Medulla oblongata (tissue), 1 donor: ENCODE data around the gene RTN3.

Experiments used
- DNase-seq: peaks from one replicate; pipeline ENCODE4 v3.0.0-alpha.2; 2015; ENCODE audit errors: extremely low spot score

Gene RTN3

DNA sequence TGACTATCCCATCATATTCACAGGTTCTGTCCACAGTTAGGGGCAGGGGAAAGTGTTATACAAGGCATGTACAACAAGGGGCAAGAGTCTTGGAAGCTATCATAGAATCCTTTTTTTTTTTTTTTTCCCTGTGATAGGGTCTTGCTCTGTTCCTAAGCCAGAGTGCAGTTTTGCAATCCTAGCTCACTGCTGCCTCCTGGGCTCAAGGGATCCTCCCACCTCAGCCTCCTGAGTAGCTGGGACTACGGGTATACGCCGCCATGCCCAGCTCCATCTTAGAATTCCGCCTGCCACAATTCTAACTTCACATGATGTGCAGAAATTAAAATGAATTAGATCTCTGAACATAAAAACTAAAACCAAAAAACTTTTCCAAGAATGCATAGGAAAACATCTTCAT, 55.6 kb downstream of the RTN3 start:
- no peak for DNase-seq

GRCh38 chr11:63737718-63738117, 56.4 kb downstream of the RTN3 start:
- DNase-seq: no peak

DNA sequence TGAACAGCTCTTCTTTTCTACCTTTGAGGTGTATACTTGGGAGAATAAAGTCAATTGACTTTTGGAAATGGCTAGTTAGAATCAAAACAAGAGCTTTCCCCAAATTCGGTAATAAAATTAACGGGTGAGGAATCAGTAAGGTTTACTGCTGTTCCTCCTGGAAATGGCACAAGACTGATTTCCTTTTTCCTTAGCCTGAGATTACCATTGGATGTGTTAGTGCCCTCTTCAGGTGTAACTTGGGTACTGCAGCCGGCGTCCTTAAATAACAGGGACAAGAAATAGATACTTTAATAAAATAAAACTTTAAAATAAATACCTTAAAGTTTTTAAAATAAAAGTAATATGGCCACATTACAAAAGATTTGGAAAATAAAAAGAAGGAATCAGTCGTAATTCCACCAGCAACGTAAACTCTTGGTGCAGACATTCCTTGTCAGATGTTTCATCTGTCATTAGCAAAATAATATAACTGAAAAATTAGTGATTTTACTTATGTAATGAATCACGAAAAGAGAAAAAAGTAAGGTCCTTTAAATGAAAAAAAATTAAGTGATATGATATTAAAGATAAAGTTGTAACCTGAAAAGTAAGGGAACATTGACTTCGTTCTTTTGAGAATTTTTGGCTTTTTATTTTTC, 57.5 kb downstream of the RTN3 start:
- peak; percentile 92 for DNase-seq

DNA sequence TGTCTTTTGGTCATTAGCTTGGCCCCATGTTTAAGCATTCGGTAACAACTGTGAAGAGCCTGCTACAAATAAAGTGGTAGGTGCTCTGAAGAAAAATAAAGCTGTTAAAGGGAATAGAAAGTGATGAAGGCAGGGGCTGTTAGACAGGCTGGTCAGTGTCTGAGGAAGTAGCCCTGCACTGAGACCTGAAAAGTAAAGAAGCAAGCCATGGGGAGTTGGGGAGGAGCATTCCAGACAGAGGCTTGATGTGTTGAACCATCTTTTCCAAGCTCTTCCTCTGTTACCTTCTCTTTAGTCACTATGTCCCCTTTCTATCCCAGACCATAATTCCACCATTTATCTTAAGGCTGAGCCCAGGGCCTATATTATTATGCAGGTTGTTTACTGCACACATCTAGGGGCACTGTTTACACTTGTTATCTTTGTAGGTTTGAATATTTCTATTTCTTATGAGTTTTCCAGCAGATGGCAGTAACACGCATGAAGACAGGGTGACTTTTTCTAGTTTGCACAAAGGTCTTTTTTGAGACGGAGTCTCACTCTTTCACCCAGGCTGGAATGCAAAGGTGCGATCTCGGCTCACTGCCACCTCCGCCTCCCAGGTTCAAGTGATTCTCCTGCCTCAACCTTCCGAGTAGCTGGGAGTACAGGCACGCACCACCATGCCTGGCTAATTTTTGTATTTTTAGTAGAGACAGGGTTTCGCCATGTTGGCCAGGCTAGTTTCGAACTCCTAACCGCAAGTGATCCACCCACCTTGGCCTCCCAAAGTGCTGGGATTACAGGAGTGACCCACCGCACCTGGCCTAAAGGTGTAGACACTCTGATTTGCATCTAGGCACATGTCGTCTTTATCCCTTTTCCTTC, 64.2 kb downstream of the RTN3 start:
- DNase-seq: no peak

DNA sequence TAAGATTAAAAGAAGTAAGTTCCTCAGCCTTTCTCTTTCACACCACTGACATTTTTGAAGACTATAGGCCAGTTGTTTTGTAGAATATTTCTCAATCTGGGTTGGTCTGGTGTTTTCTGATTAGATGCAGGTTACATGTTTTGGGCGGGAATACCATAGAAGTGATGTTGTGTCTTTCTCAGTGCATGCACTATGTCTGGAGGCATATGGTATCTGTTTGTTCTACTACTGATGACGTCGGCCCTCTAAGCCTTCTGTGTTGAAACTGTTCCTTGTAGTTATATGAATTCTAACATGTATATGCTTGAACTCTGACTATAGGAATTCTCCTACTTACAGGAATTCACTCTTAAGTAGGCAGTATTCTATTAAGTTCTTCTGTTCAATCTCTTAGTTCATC, 65.7 kb downstream of the RTN3 start:
- no peak for DNase-seq

DNA sequence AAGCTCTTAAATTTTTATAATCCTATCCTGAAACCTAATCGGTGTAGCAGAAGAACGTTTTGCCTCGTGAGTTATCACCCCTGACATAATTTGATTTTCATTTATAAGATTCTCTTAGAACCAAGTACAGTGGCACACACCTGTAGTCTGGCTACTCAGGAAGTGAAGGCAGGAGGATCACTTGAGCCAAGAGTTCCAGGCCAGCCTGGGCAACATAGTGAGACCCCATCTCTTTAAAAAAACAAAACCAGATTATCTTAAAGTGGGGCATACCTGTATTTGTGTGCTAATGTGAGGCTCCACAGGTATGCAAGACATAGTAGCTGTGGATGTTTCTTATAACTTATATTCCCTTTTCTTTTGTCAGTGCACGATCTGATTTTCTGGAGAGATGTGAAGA, 68.3 kb downstream of the RTN3 start:
- DNase-seq: no peak

GRCh38 chr11:63756919-63757761, 75.8 kb downstream of the RTN3 start:
- no peak for DNase-seq

GRCh38 chr11:63760487-63761079, 79.3 kb downstream of the RTN3 start:
- DNase-seq: no peak

DNA sequence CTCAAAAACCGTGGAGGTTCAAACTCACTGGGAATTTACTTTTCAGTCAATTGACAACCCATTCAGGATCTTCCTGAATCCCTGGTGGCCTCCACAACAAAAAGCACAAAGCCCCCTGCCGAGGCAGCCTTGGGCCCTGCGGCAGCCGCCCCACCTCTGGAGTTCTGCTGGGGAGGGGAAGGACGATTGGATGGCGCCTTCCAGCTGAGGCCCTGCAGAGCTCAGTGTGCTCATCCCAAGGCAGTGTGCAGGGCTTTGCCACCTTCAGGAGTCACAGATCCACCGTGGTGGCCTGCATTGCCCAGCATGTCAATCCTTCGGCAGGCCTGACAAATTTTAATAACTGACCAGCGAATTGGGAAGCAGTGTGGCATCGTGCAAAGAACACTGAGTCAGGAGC, 79.9 kb downstream of the RTN3 start:
- no peak for DNase-seq

- DNase-seq: no peak
Observed at GRCh38 chr11:63761931-63762653, 80.8 kb downstream of the RTN3 start.

DNA sequence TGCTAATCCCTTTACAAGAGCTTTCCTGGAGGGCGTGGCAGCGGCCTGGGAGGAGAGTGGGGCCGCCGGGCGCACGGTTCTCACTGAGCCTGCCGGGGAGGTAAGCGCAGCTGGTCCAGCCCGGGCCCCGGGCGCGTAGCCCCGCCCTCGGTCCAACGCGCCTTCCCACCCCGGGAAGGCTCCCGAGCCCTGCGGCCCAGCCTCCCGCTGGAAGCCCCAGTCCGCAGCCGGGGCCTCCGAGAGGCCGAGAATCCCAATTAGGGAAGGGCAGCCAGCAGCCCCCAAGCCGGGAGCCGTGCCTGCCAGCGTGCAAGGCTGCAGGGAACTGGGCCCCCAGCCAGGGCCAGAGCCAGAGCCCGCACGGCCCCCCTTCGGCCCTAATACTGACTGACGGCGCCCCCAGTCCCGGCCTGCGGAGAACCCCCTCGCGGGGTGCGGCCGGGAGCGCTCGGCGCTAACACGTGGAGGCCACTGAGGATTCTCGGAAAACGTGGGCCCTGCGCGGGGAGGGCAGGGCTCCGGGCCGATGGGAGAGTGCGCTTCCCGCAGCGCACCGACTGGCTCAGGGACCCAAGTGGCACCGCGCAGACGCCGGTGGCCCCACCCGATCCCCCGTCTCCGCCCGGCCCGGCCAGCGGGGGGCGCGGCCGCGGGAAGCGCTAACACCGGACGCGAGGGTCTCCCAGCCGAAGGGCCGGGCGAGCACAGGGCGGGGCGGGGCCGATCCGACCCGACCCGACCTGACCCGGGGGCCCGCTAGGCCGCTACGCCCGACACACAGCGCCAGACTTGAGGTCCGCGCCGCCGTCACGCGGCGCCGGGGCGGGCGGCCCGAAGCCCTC, 81.6 kb downstream of the RTN3 start:
- DNase-seq: peak; percentile 60

GRCh38 chr11:63763496-63764339, 82.4 kb downstream of the RTN3 start:
- no peak for DNase-seq

DNA sequence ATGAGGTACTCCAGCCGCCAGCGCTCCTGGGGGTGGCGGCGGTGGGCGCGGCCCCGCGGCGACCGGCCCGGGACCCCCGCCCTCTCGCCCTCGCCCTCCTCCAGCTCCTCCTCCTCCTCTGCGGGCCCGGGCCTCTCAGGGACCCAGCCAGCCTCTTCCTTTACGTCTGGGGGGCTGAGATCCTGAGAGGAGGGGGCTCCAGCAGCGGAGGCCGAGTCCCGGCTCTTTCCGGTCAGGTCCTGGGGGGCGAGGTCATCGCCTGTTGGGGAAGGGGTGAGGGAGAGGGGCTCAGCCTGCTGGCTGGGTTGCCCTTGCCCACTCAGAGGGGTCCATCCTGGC, 83.0 kb downstream of the RTN3 start:
- DNase-seq: no peak

GRCh38 chr11:63764679-63765647, 83.7 kb downstream of the RTN3 start:
- DNase-seq: no peak

GRCh38 chr11:63765688-63766241, 84.5 kb downstream of the RTN3 start:
- no peak for DNase-seq

- DNase-seq: no peak
Observed at GRCh38 chr11:63766531-63767235, 85.4 kb downstream of the RTN3 start.

- DNase-seq: no peak
Observed at GRCh38 chr11:63767267-63767564, 85.9 kb downstream of the RTN3 start.
